ENCODE measurements around the gene AFG3L2. TPM values are rescaled to one million over a fixed set of nuclear protein-coding genes. Genes with fewer than 3 reads are reported as not detected.
A peak's percentile ranks its signal among the peaks of the same experiment; 100 is the strongest.

The AFG3L2 gene
- total and polyA plus RNA-seq, 10 of the 15 experiments (the other 5 are each of a cell fraction or from before 2014, with no cell fraction given) = 21.0 to 72.7 (median 57.7) TPM

- TF ChIP-seq PKNOX1 (IDR thresholded peaks at IDR 0.05) (no peak), SREBF2 (IDR thresholded peaks at IDR 0.05; ENCODE audit: low read length) (no peak)
Observed at GRCh38 chr18:12310762-12311161, 66.3 kb downstream of the AFG3L2 start (continued).

GRCh38 chr18:12309683-12310198, 67.3 kb downstream of the AFG3L2 start:
- Histone ChIP-seq H3K9me3 (replicated peaks; ENCODE audit: control insufficient read depth, insufficient read depth, low read length) (peaks cover 9% of the 10 kb centered on the region; the same call in 2 of the 3 replicates), H3K27me3 (replicated peaks in 1 of 2; ENCODE audit: control insufficient read depth in 2 of 2, insufficient read depth in 2 of 2, low read length in 1 of 2) (no peaks in the 10 kb centered on the region), H3K4me2 (ENCODE audit: control insufficient read depth, insufficient read depth) (peak overlapping the region; percentile 76), H2AFZ (ENCODE audit: control insufficient read depth, low read depth, low read length) (no peak overlapping the region), H3K79me2 (ENCODE audit: control insufficient read depth, insufficient read depth, low read length) (peaks cover 15% of the 10 kb centered on the region), H4K20me1 (ENCODE audit: control insufficient read depth, insufficient read depth) (no peaks in the 10 kb centered on the region), H3K36me3 (ENCODE audit: control insufficient read depth in 2 of 2, insufficient read depth in 2 of 2, low read length in 1 of 2) (no peaks in the 10 kb centered on the region), H3K4me3 (peak overlapping the region; percentile 70), H3K9ac (ENCODE audit: control insufficient read depth, insufficient read depth, low read length) (peak overlapping the region; percentile 62; the same call in 1 of the 2 replicates), H3K4me1 (ENCODE audit: control insufficient read depth, insufficient read depth, low read length) (peaks cover 7% of the 10 kb centered on the region; the same call in 1 of the 2 replicates), H3K27ac (ENCODE audit: control insufficient read depth, insufficient read depth) (peak overlapping the region; percentile 64)
- BruUV-seq (replicated peaks) = TSS peak; percentile 60
- DNase-seq (ENCODE audit: low read depth, low spot score) (no peak), FAIRE-seq (no peak), ATAC-seq (peak; percentile 32)
- POLR2A ChIA-PET = interaction anchor here (0.6 to 1.4 kb wide), 5 partner anchors 8 to 681 kb away, joined by 3 to 6 read pairs (median 3); no protein-coding TSS in a partner anchor
- in situ Hi-C loops (cut with MboI) = no loop called here
- 15% methylated on average over 7 of the region's 7 CpGs for WGBS (ENCODE audit: insufficient coverage, insufficient replicate concordance, low lambda C conversion rate, missing lambda C conversion rate)
- CTCF ChIA-PET = interaction anchor here (1.3 to 1.6 kb wide), 2 partner anchors 8 to 18 kb away, joined by 3 to 9 read pairs; no protein-coding TSS in a partner anchor
- intact Hi-C loops (cut with micrococcal nuclease; ENCODE audit: unreplicated experiment) = no loop called here
- SMC1A ChIA-PET (ENCODE audit: uncharacterized antibody, unreplicated experiment) = interaction anchor here (2.0 kb wide), 1 partner anchor 8 kb away, joined by 10 read pairs; no protein-coding TSS in a partner anchor
- RAD21 ChIA-PET (ENCODE audit: unreplicated experiment) = interaction anchor here (1.6 kb wide), 1 partner anchor 67 kb away, joined by 7 read pairs; the partner anchor contains the start of gene AFG3L2
- 0 out of 2 replicates have a peak, but pooled peaks have one; percentile 20 for TF ChIP-seq RUNX3 (IDR thresholded peaks at IDR 0.05; ENCODE audit: low read length)
- peak; percentile 44; the same call in 1 of the 2 replicates for TF ChIP-seq IKZF1 (conservative IDR thresholded peaks at IDR 0.05)
- TF ChIP-seq JUND (IDR thresholded peaks at IDR 0.05; ENCODE audit: low read depth, low read length) = peak; percentile 66
- TF ChIP-seq IKZF2 (IDR thresholded peaks at IDR 0.05) = peak; percentile 45 to 54; a peak in 3 of 4 replicates
- TF ChIP-seq BCL3 (IDR thresholded peaks at IDR 0.05; ENCODE audit: borderline replicate concordance, insufficient read depth, low read depth, low read length, poor library complexity, severe bottlenecking) = no peak
- TF ChIP-seq GATAD2B (conservative IDR thresholded peaks at IDR 0.05; ENCODE audit: low read depth) = no peak
- TF ChIP-seq RAD51 (IDR thresholded peaks at IDR 0.05) = no peak
- 0 out of 2 replicates have a peak, but pooled peaks have one; percentile 43 for TF ChIP-seq NFYB (IDR thresholded peaks at IDR 0.05; ENCODE audit: insufficient read depth, low read depth, low read length)
- peak; percentile 92 for TF ChIP-seq IRF4 (IDR thresholded peaks at IDR 0.05; ENCODE audit: low read depth, low read length)
- TF ChIP-seq SKIL (IDR thresholded peaks at IDR 0.05; ENCODE audit: low read depth, poor library complexity, severe bottlenecking) = no peak
- TF ChIP-seq POU2F2 (IDR thresholded peaks at IDR 0.05; ENCODE audit: borderline replicate concordance, low read depth, low read length) = peak; percentile 46; the same call in 1 of the 3 replicates
- TF ChIP-seq DPF2 (IDR thresholded peaks at IDR 0.05) = 0 out of 2 replicates have a peak, but pooled peaks have one; percentile 44
- peak; percentile 73 for TF ChIP-seq JUNB (IDR thresholded peaks at IDR 0.05)
- TF ChIP-seq BHLHE40 (IDR thresholded peaks at IDR 0.05; ENCODE audit: borderline replicate concordance in 1 of 2, low read depth in 2 of 2, low read length in 1 of 2) = peak in 1 of 2 experiments; percentile 34; a peak in 1 of 4 replicates

Measured in GM12878 (cell line).